ENCODE measurements around the gene ESAM. TPM values are rescaled to one million over a fixed set of nuclear protein-coding genes. Genes with fewer than 3 reads are reported as not detected.

Gene ESAM
- total RNA-seq, 1 experiment from 2014 or later, result 0.10 TPM

GRCh38 chr11:124753205-124753604 is 8.9 kb downstream of the ESAM start:
- DNase-seq (ENCODE audit: low spot score), result no peak

GRCh38 chr11:124752471-124753102 is 9.5 kb downstream of the ESAM start:
- DNase-seq (ENCODE audit: low spot score), result no peak

- no peak for DNase-seq (ENCODE audit: low spot score)
Observed at GRCh38 chr11:124751741-124752470, 10.2 kb downstream of the ESAM start, which contains the start of gene VSIG2. VSIG2 (minus strand) TSS chr11:124752255; CDS start chr11:124752137, 118 bp downstream.

DNA sequence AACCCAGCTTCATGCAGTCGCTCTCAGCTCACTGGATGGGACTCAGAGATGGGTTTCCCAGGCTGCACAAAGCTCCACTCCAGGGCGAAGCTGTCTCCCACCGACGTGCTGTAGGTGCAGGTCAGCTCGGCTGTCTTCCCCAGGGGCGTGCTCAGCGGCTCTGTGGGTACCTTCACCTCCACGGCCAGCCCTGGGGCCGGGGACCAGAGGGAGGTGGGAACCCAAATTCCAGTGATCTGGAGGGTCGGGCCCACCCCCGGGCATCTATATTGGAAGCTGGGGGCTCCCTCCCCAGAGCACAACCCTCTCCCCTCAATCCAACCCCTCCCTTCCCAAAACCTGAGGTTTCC is 10.7 kb downstream of the ESAM start:
- no peak for DNase-seq (ENCODE audit: low spot score)

- no peak for DNase-seq (ENCODE audit: low spot score)
Observed at GRCh38 chr11:124749912-124750311, 12.2 kb downstream of the ESAM start.

GRCh38 chr11:124748481-124749343 is 13.4 kb downstream of the ESAM start:
- DNase-seq (ENCODE audit: low spot score), result peak; percentile 54

DNA sequence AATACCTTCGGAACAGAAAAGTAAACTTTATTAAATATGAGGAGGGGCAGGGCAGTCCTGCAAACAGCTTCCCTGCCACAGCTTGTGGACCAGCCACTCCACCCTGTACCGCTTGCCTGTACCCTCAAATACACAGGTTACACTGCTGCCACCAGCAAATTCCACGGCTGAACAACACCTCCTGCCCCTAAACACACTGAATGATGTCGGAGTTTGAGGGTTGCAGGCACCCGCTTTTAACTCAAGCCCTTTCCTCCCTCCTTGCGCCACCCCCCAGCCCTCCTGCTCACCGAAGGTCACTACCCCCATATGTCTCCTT is 14.0 kb downstream of the ESAM start:
- DNase-seq (ENCODE audit: low spot score), result no peak

DNA sequence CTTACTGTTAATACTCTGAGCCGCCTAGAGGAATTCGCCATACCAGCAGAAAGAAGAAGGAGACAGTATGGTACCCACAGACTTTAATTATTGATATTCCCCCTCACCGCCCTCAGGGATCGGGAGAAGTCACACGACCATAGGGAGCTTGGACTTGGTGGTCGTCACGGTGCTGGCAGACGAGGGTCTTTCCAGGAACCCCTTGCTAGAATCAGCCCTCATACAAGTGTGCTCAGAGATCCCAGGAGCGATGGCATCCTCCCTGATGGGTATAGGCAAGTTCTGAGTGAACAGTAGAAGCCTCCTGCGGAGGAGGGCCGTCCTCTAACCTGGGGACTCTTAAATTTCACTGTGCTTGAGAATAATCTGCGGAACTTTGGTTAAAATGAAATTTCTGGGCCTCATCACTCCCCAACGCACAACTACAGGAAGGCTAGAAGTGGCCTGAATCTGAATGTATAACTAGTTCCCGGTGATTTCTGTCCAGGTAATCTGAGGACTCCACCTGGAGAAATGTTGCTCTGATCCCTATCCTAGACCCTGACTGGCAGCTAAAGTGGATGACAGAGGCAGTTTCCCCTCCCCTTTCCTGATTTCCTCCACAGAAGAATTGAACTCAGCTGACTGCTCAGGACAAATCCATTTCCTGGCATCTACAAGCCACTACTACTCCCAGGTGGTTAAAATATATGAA is 14.5 kb downstream of the ESAM start:
- DNase-seq (ENCODE audit: low spot score), result no peak

DNA sequence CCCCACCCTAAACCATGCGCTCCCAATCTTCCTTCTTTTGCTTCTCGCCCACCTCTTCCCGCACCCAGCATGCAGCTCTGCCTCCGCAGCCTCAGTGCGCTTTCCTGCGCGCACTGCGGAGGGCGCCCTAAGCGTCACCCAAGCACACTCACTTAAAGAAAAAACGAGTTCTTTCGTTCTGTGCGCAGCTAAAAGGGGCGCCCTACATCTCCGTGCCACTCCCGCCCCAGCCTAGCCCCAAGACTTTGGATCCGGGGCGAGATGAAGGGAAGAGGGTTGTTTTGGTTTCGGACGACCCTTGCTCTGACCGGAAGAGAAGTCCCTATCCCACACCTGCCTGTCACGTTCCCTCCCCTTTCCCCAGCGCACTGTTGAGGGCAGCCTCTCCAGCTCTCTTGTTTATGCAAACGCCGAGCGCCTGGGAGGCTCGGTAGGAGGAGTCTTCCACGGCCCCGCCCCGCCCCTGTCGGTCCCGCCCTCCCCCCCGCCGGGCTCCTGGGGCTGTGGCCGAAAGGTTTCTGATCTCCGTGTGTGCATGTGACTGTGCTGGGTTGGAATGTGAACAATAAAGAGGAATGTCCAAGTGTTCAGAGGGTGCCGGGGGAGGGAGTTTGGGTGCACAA is 15.4 kb downstream of the ESAM start:
- peak; percentile 35 for DNase-seq (ENCODE audit: low spot score)

GRCh38 chr11:124745835-124746620 is 16.1 kb downstream of the ESAM start:
- no peak for DNase-seq (ENCODE audit: low spot score)

- no peak for DNase-seq (ENCODE audit: low spot score)
Observed at GRCh38 chr11:124745270-124745834, 16.7 kb downstream of the ESAM start.

DNA sequence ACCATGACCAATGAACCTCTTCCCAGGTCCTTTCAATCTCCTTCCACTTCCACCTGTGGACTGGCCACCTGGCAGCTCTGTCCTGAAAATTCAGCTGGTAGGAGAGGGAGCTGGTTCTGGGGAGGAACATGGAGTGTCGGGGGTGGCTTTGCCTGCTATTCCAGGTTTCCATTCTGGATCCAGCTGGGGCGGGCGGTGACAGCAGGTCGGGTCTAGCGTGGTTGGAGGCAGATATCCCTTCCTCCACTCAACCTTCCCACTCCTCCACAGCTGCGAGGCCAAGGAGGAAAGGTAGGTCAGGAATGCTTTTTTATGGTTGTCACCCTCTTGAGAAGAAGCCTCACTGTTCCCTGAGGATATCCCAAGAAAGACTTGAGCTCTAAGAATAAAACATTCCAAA is 19.0 kb downstream of the ESAM start:
- no peak for DNase-seq (ENCODE audit: low spot score)

- DNase-seq (ENCODE audit: low spot score), result no peak
Observed at GRCh38 chr11:124742555-124742954, 19.5 kb downstream of the ESAM start.

DNA sequence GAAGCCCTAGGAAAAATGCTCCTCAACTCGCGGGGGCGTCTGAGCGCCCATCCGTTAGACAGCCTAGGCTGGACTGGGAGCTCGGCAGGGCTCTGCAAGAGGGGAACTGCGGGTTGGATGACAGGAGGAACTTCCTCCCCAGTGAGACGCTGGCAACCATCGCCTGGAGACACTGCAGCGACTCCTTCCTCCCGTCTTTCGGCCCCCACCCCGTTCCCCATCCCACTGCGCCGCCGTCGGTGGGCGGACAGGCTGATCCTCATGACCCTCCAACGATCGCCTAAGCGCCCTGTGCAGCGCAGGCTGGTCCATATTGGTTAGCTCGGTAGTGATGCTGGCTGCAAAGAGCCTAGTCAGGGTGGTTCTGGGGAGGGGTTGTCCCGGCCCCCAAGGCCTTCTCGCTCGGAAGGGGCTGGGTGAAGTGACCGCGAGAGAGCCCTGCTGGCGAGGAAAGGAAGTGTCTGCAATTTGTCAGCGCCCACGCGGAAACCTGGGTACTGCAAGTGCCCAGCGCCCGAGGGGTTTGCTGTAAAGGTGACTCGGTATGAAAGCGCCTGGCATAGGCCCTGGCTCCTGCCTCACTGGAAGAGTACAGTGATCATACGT is 21.7 kb downstream of the ESAM start:
- peak; percentile 5 for DNase-seq (ENCODE audit: low spot score)

DNA sequence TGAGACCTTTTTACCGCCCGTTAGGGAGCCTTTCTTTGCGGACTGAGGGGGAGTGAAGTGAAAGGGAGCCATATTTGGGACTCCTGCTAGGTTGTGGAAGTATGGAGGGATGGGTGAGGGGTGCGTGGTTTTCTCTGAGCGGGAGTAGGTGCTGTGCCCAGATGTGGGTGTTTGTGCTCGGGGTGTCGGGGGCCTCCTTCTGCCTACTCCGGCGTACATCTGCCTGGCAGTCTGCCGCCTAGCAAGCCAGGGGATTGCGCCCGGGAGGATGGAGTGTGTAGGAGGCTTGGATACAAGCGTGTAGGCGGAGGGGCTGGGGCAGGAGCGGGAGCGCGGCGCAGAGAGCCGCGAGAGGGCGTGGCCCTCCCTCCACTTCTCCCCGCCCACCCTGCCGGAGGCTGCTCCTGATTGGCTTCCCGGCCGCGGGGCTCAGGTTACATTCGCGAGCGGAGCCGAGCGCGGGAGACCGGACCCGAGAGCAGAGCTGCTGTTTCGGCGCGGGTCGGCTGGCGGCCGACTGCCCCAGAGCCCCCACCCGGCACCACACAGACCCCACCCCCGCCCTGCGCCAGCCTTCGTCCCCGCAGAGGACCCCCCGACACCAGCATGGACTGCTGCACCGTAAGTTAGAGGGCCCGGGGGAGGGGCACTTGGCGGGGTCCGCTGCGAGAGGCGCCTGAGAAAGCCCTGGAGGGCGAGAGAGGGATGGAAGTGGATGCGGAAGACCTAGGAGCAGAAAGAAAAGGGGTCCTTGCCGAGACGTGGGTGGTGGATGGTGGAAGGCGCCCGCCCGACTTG is 22.4 kb downstream of the ESAM start, which contains the start of gene NRGN:
TSS of gene NRGN (plus strand) at position 464 of the 798 bp plus-strand sequence. CDS start at position 607, 143 bp downstream.
- peak; percentile 58 for DNase-seq (ENCODE audit: low spot score)

GRCh38 chr11:124738713-124739478 is 23.2 kb downstream of the ESAM start:
- no peak for DNase-seq (ENCODE audit: low spot score)

DNA sequence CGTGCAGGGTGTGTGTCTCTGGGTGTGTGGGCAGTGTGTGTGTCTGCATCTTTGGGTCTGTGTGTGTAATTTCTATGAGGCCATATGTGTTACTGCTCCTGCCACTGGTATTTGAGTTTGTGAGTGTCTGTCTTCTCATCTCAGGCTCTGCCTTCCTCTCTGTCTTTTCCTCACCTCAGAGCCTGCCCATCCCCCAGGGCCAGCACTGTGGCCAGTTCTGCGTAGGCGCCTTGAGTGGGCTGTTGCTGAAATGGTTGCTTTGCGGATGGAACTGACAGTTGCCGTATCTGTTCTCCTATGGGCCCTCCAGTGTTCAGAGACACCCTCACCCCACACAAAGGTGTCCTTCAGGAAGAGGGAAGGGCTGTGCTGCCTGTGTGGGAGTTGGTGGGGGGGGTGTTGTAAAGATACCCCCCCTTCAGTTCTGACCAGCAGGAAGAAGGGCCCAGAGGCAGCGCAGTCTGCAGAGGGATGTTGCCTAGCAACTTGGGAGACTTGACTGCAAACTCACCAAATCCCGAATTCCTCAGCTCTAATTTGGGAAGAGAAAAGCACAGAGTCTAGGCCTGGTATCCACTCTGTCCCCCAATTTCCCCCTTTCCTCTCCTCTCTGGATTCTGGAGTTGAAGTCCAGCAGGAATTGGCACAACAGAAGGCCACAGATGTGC is 24.3 kb downstream of the ESAM start:
- DNase-seq (ENCODE audit: low spot score), result no peak

GRCh38 chr11:124736736-124737135 is 25.4 kb downstream of the ESAM start:
- DNase-seq (ENCODE audit: low spot score), result no peak

Measured in A172 (cell line).